ENCODE data around the gene FGF3. TPM values are rescaled to one million over a fixed set of nuclear protein-coding genes. Genes with fewer than 3 reads are reported as not detected.

The FGF3 gene
- total and polyA plus RNA-seq, 8 donors, result not detected

DNA sequence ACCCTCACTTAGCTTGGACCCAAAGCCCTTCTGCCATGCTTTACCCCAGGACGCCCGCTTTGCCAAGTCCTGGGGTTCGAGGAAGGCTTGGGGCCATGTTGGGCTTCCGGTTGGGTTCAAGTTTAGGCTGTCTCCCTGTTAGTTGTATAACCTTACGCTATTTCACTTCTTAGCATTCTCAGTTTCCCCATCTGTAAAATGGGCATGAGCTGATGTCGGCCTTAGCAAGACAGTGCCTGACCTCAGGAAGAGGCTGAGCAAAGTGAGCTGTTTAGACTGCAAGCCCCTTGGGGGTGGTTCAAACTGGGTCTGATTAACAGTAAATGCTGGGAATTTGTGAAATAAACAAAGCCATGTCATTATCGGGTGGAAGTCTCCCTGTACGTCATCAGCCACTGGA, 40.8 kb downstream of the FGF3 start:
- H3K27ac ChIP-seq, result no peak overlapping the region
- no peaks in the 10 kb centered on the region for H3K4me1 ChIP-seq
- no peak overlapping the region for H3K4me3 ChIP-seq
- no peak for DNase-seq
- H3K36me3 ChIP-seq, result no peaks in the 10 kb centered on the region
- no peak for ATAC-seq
- no peak for FAIRE-seq
- intact Hi-C loops (cut with DNase I), result no loop called here
- 77 to 78% methylated on average over 8 of the region's 8 CpGs for WGBS, 2 donors
- no peaks in the 10 kb centered on the region for H3K9me3 ChIP-seq
- peaks cover 0 to 19% (median 0%) of the 10 kb centered on the region in 4 donors for H3K27me3 ChIP-seq
- no peak for TF ChIP-seq CTCF (IDR thresholded peaks at IDR 0.05)

DNA sequence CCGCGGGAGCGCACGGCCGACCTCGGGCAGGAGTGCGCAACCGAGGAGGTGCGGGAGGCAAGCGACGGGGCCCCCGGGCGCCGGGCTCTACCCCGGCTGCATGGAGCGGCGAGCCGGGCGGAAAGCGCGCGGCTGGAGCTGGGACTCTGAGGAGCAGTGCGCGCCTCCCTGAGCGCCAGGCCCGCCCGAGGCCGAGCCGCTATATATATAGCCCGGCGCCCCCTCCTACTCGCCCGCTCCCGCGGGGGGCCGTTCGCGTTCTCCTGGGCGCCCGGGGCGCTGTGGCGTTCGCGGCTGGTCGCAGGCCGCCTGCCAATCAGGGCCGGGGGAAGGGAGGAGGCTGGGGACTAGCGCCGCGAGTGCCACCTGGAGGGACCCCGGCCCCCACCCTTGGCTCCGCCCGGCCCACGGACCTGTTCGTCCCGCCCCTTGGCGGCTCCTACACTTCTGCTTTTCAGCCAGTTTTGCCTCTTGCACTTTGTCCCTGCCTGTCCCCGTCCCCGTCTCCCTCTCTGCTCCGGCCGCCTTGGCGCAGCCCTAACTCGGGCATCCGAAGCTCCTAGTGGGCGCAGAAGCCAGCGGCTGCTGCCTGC, 44.0 kb downstream of the FGF3 start, which contains the start of gene FGF4:
FGF4 (minus strand) TSS at position 179 of the 593 bp plus-strand sequence. CDS start 257 bp downstream, outside the sequence.
- DNase-seq, result no peak
- H3K27me3 ChIP-seq, result peaks cover 0 to 25% (median 0%) of the 10 kb centered on the region in 4 donors
- H3K9me3 ChIP-seq, result no peaks in the 10 kb centered on the region
- intact Hi-C loops (cut with DNase I), result no loop called here
- no peak for FAIRE-seq
- TF ChIP-seq CTCF (IDR thresholded peaks at IDR 0.05), result no peak
- WGBS, 2 donors, result 1 to 2% methylated on average over 44 to 66 of the region's 66 CpGs
- no peak within 1 kb of the TSS for H3K27ac ChIP-seq
- H3K4me3 ChIP-seq, result no peak within 1 kb of the TSS
- H3K4me1 ChIP-seq, result no peaks in the 10 kb centered on the region
- no peak for ATAC-seq
- H3K36me3 ChIP-seq, result no peaks in the 10 kb centered on the region

DNA sequence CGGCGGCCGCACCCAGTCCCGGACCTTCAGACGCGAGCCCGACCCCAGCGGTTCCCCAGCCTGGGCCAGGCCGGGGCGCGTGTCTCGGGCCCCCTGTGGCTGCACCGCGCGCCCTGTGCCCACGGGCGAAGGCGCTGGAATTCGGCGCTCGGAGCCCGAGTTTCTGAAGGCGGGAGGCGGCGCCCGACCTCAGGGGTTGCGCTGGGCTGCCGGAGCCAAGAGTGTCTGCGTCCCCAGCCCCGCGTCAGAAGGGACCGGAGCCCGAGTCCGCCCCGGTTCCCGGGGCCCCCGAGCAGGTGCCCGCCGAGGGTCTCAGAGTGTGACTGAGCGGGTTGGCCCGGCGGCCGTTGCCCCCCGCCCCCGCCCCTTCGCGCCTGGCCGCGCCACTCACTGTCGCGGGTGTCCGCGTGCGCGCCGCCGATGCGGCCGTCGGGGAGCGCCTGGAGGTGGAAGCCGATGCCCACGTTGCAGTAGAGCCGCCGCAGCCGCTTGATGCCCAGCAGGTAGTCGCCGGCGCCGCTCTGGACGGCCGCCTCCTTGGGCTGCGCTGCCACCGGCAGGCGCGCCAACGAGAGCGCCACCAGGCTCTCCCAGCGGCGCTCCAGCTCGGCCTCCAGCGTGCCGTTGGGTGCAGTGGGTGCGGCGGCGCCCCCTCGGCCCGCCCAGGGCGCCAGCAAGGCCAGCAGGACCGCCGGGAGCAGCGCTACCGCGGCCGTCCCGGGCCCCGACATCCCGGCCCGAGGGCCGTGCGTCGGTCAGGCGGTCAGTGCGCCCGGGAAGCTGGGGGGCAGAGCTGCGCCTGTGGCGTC, 44.7 kb downstream of the FGF3 start:
- FAIRE-seq (no peak), DNase-seq (no peak), ATAC-seq (no peak)
- Histone ChIP-seq H3K36me3 (no peaks in the 10 kb centered on the region), H3K27ac (no peak overlapping the region), H3K9me3 (no peaks in the 10 kb centered on the region), H3K27me3 (peaks cover 0 to 25% (median 0%) of the 10 kb centered on the region in 4 donors), H3K4me3 (no peak overlapping the region), H3K4me1 (no peaks in the 10 kb centered on the region)
- 1% methylated on average over 91 to 107 of the region's 107 CpGs for WGBS, 2 donors
- intact Hi-C loops (cut with DNase I), result no loop called here
- TF ChIP-seq CTCF (IDR thresholded peaks at IDR 0.05), result no peak

DNA sequence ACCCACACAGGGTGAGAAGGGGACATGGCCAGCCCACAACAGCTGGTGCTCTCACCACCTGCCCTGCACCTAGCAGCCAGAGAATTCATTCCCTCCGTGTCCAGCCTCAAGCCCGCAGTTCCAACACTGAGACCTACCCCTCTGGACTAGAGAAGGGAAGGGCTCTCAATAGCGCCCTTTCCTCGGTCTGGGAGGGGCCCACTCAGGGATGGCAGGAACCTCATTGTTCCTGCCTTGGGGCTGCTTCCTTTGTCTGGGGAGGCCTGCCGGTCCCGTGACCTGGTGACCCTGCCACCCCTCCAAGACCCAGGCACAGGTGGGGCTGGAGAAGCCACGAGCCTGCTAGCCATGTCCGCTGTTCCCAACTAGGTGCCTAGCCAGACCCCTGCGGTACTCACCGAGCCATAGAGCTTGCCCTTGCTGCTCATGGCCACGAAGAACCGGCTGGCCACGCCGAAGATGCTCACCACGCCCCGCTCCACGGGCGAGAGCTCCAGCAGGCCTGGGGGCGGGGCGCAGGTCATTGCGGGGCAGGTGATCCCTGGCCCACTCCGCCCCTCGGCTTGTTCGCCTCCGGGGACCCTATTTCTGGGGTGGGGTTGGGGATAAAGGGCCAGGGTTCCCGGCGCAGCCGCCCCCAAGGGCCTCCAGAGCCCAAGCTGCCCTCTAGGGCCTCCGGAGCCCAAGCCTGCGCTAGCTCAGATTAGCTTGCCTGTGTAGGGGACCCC, 45.4 kb downstream of the FGF3 start:
- H3K27me3 ChIP-seq, result peaks cover 0 to 25% (median 0%) of the 10 kb centered on the region in 4 donors
- DNase-seq, result no peak
- no peak for ATAC-seq
- FAIRE-seq, result no peak
- H3K4me1 ChIP-seq, result no peaks in the 10 kb centered on the region
- 6 to 9% methylated on average over 24 to 30 of the region's 30 CpGs for WGBS, 2 donors
- no peaks in the 10 kb centered on the region for H3K9me3 ChIP-seq
- no peaks in the 10 kb centered on the region for H3K36me3 ChIP-seq
- no peak for TF ChIP-seq CTCF (IDR thresholded peaks at IDR 0.05)
- no peak overlapping the region for H3K4me3 ChIP-seq
- no peak overlapping the region for H3K27ac ChIP-seq
- intact Hi-C loops (cut with DNase I), result no loop called here
